ENCODE results near the gene CD81. TPM values are rescaled to one million over a fixed set of nuclear protein-coding genes. Genes with fewer than 3 reads are reported as not detected.

CD81 gene
- total and polyA plus RNA-seq, 10 of the 15 experiments (the other 5 are each of a cell fraction or from before 2014, with no cell fraction given) = 2.0 to 145 (median 57.2) TPM

DNA sequence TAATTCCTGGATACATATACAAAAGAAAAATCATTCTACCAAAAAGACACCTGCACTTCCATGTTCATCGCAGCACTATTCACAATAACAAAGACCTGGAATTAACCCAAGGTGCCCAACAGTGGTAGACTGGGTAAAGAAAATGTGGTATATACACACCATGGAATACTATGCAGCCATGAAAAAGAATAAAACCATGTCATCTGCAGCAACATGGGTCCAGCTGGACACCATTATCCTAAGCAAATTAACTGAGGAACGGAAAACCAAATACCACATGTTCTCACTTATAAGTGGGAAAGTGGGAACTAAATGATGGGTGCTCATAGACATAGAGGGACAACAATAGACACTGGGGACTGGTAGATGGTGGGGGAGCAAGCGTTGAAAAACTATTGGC is 62.7 kb downstream of the CD81 start:
- DNase-seq (ENCODE audit: low read depth, low spot score) (no peak), FAIRE-seq (no peak), ATAC-seq (no peak)
- H3K4me1 ChIP-seq (ENCODE audit: control insufficient read depth, insufficient read depth, low read length) = no peaks in the 10 kb centered on the region
- POLR2A ChIA-PET = no interaction called here
- no peak overlapping the region for H3K27ac ChIP-seq (ENCODE audit: control insufficient read depth, insufficient read depth)
- SMC1A ChIA-PET (ENCODE audit: uncharacterized antibody, unreplicated experiment) = no interaction called here
- intact Hi-C loops (cut with micrococcal nuclease; ENCODE audit: unreplicated experiment) = no loop called here
- in situ Hi-C loops (cut with MboI) = no loop called here
- no peaks in the 10 kb centered on the region for H3K79me2 ChIP-seq (ENCODE audit: control insufficient read depth, insufficient read depth, low read length)
- H2AFZ ChIP-seq (ENCODE audit: control insufficient read depth, low read depth, low read length) = no peak overlapping the region
- H4K20me1 ChIP-seq (ENCODE audit: control insufficient read depth, insufficient read depth) = no peaks in the 10 kb centered on the region
- no peaks in the 10 kb centered on the region; the same call in 2 of the 3 replicates for H3K9me3 ChIP-seq (replicated peaks; ENCODE audit: control insufficient read depth, insufficient read depth, low read length)
- no peak overlapping the region for H3K9ac ChIP-seq (ENCODE audit: control insufficient read depth, insufficient read depth, low read length)
- no peak overlapping the region for H3K4me3 ChIP-seq
- TF ChIP-seq SMARCA5 (IDR thresholded peaks at IDR 0.05) = no peak
- no peak for TF ChIP-seq ZNF622 (IDR thresholded peaks at IDR 0.05)
- no peak for TF ChIP-seq CHD2 (IDR thresholded peaks at IDR 0.05; ENCODE audit: borderline replicate concordance, low read depth, low read length)
- TF ChIP-seq SUPT20H (IDR thresholded peaks at IDR 0.05; ENCODE audit: borderline replicate concordance, control insufficient read depth, low read depth, low read length) = no peak
- no peak for TF ChIP-seq SREBF1 (IDR thresholded peaks at IDR 0.05; ENCODE audit: low read length)
- no peak for TF ChIP-seq CHD4 (IDR thresholded peaks at IDR 0.05)
- TF ChIP-seq POU2F2 (IDR thresholded peaks at IDR 0.05; ENCODE audit: borderline replicate concordance, low read depth, low read length) = no peak
- no peak overlapping the region for H3K4me2 ChIP-seq (ENCODE audit: control insufficient read depth, insufficient read depth)
- CTCF ChIA-PET = no interaction called here
- H3K36me3 ChIP-seq (ENCODE audit: control insufficient read depth in 2 of 2, insufficient read depth in 2 of 2, low read length in 1 of 2) = no peaks in the 10 kb centered on the region
- WGBS (ENCODE audit: insufficient coverage, insufficient replicate concordance, low lambda C conversion rate, missing lambda C conversion rate) = 44% methylated on average over 3 of the region's 3 CpGs
- BruUV-seq (replicated peaks) = no TSS peak
- H3K27me3 ChIP-seq (replicated peaks in 1 of 2; ENCODE audit: control insufficient read depth in 2 of 2, insufficient read depth in 2 of 2, low read length in 1 of 2) = no peaks in the 10 kb centered on the region; a peak in 1 of 4 replicates
- RAD21 ChIA-PET (ENCODE audit: unreplicated experiment) = interaction anchor here (0.8 kb wide), 1 partner anchor 558 kb away, joined by 3 read pairs; no protein-coding TSS in a partner anchor

DNA sequence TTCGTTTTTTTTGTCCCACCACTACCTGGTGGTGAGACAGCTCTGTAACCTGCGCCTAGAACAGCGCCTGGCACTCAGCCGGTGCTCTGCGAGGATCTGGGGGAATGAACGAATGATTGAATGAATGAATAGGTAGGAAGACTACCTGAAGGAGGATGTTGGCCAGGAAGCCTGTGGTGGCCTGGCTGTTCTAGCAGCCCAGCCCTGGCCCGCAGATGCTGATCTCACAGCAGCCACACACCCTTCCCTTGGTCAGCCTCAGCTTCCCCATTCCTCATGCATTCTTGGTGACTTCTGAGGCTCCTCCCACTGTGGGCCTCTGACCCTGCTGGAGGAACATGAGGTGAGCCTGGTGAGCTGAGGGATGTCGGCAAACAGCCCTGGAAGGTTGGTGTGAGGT is 63.5 kb downstream of the CD81 start:
- H3K27ac ChIP-seq (ENCODE audit: control insufficient read depth, insufficient read depth) = no peak overlapping the region
- no TSS peak for BruUV-seq (replicated peaks)
- SMC1A ChIA-PET (ENCODE audit: uncharacterized antibody, unreplicated experiment) = no interaction called here
- FAIRE-seq (no peak), DNase-seq (ENCODE audit: low read depth, low spot score) (no peak), ATAC-seq (no peak)
- no peaks in the 10 kb centered on the region; the same call in 2 of the 3 replicates for H3K9me3 ChIP-seq (replicated peaks; ENCODE audit: control insufficient read depth, insufficient read depth, low read length)
- no peaks in the 10 kb centered on the region for H3K4me1 ChIP-seq (ENCODE audit: control insufficient read depth, insufficient read depth, low read length)
- POLR2A ChIA-PET = no interaction called here
- H4K20me1 ChIP-seq (ENCODE audit: control insufficient read depth, insufficient read depth) = no peaks in the 10 kb centered on the region
- H3K9ac ChIP-seq (ENCODE audit: control insufficient read depth, insufficient read depth, low read length) = no peak overlapping the region
- no peak overlapping the region for H3K4me2 ChIP-seq (ENCODE audit: control insufficient read depth, insufficient read depth)
- no peak overlapping the region for H2AFZ ChIP-seq (ENCODE audit: control insufficient read depth, low read depth, low read length)
- CTCF ChIA-PET = no interaction called here
- H3K79me2 ChIP-seq (ENCODE audit: control insufficient read depth, insufficient read depth, low read length) = no peaks in the 10 kb centered on the region
- in situ Hi-C loops (cut with MboI) (no loop called here), intact Hi-C loops (cut with micrococcal nuclease; ENCODE audit: unreplicated experiment) (no loop called here)
- RAD21 ChIA-PET (ENCODE audit: unreplicated experiment) = interaction anchor here (0.7 kb wide), 1 partner anchor 20 kb away, joined by 3 read pairs; no protein-coding TSS in a partner anchor
- 45% methylated on average over 8 of the region's 8 CpGs for WGBS (ENCODE audit: insufficient coverage, insufficient replicate concordance, low lambda C conversion rate, missing lambda C conversion rate)
- H3K36me3 ChIP-seq (ENCODE audit: control insufficient read depth in 2 of 2, insufficient read depth in 2 of 2, low read length in 1 of 2) = no peaks in the 10 kb centered on the region
- H3K4me3 ChIP-seq = no peak overlapping the region
- H3K27me3 ChIP-seq (replicated peaks in 1 of 2; ENCODE audit: control insufficient read depth in 2 of 2, insufficient read depth in 2 of 2, low read length in 1 of 2) = peaks cover 2% of the 10 kb centered on the region in 2 experiments; a peak in 3 of 4 replicates
- TF ChIP-seq SUPT20H (IDR thresholded peaks at IDR 0.05; ENCODE audit: borderline replicate concordance, control insufficient read depth, low read depth, low read length) (no peak), SMC3 (IDR thresholded peaks at IDR 0.05; ENCODE audit: borderline replicate concordance, low read length) (no peak), ZBED1 (IDR thresholded peaks at IDR 0.05; ENCODE audit: borderline replicate concordance) (no peak), TBL1XR1 (IDR thresholded peaks at IDR 0.05; ENCODE audit: low read depth, low read length) (no peak), SUZ12 (IDR thresholded peaks at IDR 0.05; ENCODE audit: unreplicated experiment) (no peak)
- TF ChIP-seq, protein P1, sequence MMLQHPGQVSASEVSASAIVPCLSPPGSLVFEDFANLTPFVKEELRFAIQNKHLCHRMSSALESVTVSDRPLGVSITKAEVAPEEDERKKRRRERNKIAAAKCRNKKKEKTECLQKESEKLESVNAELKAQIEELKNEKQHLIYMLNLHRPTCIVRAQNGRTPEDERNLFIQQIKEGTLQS (IDR thresholded peaks at IDR 0.05; ENCODE audit: borderline replicate concordance, extremely low read depth, low read depth, low read length) = no peak
- TF ChIP-seq, protein P2, sequence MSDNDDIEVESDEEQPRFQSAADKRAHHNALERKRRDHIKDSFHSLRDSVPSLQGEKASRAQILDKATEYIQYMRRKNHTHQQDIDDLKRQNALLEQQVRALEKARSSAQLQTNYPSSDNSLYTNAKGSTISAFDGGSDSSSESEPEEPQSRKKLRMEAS (IDR thresholded peaks at IDR 0.05; ENCODE audit: low read depth, low read length) = no peak
- TF ChIP-seq, protein P3, sequence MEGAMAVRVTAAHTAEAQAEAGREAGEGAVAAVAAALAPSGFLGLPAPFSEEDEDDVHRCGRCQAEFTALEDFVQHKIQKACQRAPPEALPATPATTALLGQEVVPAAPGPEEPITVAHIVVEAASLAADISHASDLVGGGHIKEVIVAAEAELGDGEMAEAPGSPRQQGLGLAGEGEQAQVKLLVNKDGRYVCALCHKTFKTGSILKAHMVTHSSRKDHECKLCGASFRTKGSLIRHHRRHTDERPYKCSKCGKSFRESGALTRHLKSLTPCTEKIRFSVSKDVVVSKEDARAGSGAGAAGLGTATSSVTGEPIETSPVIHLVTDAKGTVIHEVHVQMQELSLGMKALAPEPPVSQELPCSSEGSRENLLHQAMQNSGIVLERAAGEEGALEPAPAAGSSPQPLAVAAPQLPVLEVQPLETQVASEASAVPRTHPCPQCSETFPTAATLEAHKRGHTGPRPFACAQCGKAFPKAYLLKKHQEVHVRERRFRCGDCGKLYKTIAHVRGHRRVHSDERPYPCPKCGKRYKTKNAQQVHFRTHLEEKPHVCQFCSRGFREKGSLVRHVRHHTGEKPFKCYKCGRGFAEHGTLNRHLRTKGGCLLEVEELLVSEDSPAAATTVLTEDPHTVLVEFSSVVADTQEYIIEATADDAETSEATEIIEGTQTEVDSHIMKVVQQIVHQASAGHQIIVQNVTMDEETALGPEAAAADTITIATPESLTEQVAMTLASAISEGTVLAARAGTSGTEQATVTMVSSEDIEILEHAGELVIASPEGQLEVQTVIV (IDR thresholded peaks at IDR 0.05; ENCODE audit: borderline replicate concordance, partially characterized antibody) = no peak
- TF ChIP-seq, protein P4, sequence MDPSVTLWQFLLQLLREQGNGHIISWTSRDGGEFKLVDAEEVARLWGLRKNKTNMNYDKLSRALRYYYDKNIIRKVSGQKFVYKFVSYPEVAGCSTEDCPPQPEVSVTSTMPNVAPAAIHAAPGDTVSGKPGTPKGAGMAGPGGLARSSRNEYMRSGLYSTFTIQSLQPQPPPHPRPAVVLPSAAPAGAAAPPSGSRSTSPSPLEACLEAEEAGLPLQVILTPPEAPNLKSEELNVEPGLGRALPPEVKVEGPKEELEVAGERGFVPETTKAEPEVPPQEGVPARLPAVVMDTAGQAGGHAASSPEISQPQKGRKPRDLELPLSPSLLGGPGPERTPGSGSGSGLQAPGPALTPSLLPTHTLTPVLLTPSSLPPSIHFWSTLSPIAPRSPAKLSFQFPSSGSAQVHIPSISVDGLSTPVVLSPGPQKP (IDR thresholded peaks at IDR 0.05; ENCODE audit: low read depth, low read length) = no peak

Measured in GM12878 (cell line).